GM18519 (cell line): ENCODE results near the gene SLC7A8.

Experiments
- ATAC-seq: cut with Tn5 transposase; IDR thresholded peaks from one replicate; pipeline ENCODE4 v1.9.1; 2021; ENCODE audit warnings: mild to moderate bottlenecking, moderate library complexity; ENCODE audit not compliant: unreplicated experiment, low FRiP score

Gene SLC7A8

DNA sequence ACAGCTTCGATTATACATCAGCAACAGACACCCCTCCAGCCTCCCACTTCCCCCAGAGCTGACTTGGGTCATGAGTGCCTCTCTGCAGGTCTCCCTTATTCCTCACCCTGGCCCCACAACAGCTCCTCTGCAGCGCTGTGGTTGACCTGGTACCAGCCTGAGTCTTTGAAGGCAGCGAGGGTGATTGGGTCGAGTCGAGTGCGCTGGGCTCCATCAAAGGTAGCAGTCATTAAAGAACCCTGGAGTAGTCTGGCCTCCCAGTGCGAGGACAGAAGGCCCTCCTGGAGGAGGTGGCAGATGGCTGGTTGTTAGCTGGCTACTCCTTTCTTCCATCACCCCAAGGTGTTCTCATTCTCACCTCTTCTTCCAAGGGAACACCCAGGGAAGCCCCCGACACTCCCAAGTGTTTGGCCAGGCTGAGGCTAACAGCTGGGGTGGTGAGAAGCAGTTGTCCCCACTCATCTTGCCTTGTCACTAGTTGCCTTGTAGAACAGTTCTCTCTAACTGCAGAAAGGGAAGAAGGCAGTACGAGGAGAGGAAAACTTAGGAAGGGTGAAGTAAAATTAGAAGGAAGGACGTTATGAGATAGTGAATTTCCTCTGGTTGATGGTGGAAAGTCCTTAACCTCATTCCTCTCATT is 81.4 kb downstream of the SLC7A8 start:
- ATAC-seq: no peak

GRCh38 chr14:23101213-23101970 is 82.1 kb downstream of the SLC7A8 start:
- ATAC-seq: no peak

DNA sequence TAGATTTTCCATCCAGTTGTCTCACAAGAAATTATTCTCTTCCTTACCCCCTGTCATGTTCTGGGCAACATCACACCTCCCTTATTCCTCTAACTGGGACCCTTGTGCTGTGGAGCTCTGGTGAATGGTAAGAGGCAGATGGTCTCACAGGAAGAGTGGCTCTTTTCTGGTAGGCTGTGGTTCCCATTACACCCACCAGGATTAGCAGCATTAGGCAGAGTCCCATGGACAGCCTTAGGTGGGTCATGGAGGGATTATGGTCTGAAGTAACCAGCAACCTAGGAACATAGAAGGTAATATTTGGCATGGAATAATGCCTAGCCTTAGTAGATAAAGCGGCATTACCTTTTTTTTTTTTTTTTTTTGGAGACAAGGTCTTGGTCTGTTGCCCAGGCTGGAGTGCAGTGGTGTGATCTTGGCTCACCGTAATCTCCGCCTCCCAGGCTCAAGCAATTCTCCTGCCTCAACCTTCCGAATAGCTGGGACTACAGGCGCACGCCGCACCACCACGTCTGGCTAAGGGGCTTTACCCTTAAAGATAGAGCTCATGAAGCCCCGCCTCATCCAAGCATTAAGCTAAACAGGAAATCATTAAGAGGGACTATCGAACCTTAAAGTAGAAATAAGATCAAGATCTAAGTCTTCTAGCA is 84.1 kb downstream of the SLC7A8 start:
- ATAC-seq: no peak

GRCh38 chr14:23097786-23098185 is 85.7 kb downstream of the SLC7A8 start:
- no peak for ATAC-seq

DNA sequence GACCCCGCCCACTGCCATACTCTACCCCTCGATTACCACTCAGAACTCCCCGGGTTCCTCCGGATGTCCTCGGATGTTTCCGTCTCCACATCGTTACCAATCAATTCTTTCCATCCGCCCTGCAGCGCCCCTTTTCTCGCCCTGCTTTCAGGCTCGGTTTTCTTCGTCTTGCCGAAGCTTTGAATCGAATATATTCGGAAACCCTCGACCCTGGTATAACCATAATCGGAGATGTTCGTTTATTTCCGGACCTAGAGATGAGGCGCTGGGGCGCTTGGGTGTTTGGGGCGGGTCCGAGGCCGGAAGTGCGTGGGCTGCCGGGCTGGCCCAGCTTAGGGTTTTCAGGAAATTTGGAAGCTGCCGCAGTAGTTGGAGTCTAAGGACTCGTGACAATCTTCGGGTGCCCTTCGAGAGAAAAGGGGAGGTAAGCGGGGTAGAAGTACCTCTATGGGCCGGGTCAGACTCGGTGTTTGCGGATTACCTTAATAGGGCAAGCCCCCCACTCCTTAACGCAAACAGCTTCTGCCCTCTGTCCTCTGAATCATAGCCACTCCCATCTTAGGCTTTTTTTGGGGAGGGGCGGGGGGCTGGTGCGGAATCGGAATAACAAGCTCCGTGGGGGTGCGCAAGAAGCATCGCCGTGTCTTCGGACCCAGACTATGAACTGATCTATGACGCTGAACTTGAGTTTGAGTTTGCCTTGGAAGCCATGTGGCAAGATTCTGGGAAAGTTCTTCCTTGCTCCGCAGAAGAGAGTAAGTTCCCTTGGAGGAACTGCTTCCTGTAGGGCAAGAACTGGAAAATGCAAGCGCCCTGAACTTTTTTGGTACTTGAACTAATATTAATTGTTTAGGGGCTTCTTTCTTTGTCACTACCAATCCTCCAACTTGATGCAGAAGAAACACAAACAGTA is 88.0 kb downstream of the SLC7A8 start, which contains the start of gene C14orf119:
Gene C14orf119, plus strand, starts transcription at position 310 of the 913 bp plus-strand sequence. CDS start 2,154 bp downstream, outside the sequence.
- ATAC-seq: peak; percentile 91

DNA sequence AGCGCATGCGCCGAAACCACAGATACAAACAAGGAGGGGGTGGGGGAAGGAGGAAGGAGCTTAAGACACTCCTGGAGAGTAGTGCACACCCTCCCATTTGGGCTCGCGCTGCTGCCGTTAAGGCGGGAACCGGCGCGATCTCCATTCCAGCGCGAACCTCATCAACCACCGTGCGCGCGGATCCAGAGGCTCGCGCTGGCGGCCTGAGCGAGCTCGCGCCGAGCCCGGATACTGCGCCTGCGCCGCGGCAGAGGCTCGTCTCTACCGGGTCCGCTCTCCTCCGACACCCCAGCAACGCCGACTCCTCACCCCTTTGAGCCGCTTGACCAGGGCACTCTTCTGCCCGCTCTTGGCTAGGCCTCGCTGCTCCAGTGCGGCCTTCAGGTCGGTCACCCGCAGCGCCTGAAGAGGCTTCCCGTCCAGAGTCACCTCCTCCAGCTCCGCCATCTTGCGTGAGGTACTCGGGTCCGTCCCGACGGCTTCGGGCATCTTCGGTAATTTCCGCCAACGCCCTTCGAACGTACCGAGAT is 88.7 kb downstream of the SLC7A8 start, which contains the start of gene ACIN1:
Gene ACIN1, minus strand, starts transcription at position 471 of the 530 bp plus-strand sequence. Its CDS starts 24 bp downstream, at position 447.
- peak; percentile 13 for ATAC-seq

- ATAC-seq: peak; percentile 8
Measured at GRCh38 chr14:23093991-23094665, 89.3 kb downstream of the SLC7A8 start.

DNA sequence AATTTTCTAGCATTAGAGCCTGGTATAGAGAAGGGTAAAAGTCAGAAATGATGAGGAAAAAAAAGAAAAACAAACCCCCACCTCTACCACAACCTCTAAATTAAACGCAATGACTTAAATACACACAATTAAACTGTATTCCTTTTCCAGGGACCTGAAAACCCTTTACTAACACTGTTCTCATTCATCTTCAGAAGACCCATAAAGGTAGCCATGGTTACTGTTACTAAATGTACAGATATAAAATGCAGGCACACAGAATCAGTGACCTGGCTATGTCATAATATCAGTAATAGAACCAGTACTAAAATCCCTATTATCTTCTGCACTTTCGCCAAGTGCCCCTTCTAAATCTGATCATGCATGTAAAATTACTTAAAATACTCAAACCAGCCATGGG is 89.9 kb downstream of the SLC7A8 start:
- no peak for ATAC-seq

- no peak for ATAC-seq
Measured at GRCh38 chr14:23093104-23093503, 90.4 kb downstream of the SLC7A8 start.

GRCh38 chr14:23091294-23092225 is 91.9 kb downstream of the SLC7A8 start:
- no peak for ATAC-seq

DNA sequence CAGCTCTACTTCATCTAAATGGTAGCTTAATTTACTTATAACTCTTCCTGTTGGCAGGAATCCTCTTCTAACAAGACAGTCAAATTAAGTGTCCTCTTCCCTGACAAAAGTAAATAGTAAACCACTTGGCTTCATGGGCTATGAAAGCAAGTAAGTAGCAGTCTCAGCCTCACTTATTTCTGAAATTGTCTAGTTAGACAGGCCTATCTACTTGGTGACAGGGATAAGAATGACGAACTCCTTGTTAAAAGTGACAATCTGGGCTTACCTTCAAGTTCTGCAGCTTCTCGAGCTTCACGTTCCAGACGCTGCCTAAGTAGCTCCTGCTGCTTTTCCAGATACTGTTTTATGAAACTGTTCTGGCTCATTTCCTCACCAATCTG is 93.2 kb downstream of the SLC7A8 start:
- ATAC-seq: no peak

DNA sequence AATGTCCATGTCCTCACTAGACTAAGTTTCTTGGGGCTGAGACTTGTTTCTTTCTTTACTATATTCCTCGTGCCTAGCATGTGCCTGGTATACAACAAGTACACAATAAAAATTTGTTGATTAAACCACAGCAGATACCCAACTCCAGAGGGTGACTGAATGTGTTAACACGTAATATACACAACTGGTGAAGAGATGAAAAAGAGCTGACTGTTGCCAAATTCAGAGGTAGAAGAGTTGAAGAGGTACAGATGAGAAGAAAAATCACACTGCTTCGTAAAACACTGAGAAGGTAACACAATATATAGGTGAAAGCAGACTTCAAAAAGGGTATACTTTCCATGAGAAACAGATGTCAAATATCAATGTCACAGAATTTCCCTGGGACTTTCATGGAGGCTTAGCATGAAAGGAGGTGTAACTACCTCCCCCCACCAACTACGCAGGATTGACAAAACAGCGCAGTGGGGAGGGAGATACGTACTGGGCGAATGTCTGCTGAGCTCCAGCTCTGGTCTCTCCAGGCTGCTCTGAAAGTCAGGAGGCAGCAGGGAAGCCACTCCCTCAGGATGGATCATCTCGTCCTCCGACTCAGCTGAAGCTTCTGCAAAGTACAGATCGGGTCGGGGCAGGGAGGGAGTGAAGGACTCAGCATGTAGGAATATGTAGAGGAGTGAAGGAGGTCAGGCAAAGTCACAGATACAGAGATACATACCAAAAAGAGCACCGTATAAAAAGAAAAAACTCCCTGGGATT is 93.8 kb downstream of the SLC7A8 start:
- ATAC-seq: no peak

DNA sequence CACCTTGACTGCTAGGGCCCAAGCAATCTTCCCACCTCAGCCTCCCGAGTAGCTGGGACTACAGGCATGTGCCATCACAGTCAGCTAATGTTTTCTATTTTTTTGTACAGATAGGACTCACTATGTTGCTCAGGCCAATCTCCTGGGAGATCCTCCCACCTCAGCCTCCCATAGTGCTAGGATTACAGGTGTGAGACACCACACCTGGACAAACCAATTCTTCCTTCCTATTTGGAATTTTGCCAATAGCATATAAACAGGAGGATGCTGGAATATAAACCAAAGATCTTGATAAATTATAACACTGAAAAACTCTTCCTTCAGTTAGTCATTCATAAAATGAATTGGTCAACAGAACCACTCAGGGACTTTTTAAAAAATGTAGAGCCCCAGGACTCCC is 96.9 kb downstream of the SLC7A8 start:
- no peak for ATAC-seq

- ATAC-seq: no peak
Measured at GRCh38 chr14:23085458-23085857, 98.0 kb downstream of the SLC7A8 start.

DNA sequence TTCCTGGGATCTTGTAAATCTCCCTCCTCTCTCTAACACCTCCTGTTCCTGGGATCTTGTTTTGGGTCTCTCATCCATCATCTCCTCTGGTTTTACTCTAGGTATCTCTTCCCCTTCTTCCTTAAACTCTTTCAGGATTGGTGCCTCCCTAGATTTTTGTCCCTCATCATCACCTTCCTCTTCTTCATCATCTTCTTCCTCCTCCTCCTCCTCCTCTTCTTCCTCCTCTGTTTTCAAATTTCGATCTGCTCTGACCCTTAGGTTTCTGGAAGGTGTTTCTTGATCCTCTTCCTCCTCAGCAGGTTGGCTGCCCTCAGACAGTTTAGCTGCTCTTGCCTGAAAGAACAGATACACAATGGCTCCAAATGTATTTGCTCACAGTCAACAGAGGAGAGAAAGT is 103.0 kb downstream of the SLC7A8 start:
- ATAC-seq: no peak

DNA sequence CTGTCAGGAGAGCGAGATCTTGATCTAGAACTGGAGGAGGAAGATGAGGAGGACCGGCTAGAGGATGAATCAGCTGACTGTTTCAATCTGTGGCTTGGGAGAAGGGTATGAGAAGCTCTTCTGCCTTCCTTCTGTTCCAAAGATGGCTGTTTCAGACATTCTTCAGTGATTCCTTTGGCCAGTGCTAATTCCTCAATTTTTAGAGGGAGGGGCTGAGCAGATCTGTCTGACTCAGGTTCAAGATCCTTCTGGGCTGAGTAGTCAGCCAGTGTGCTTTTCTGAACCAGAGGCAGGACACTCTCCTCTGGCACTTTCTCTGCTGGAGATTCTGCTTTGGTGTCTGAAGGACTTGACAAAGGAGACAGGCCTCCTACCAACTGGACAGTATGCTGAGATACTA is 103.7 kb downstream of the SLC7A8 start:
- ATAC-seq: no peak

DNA sequence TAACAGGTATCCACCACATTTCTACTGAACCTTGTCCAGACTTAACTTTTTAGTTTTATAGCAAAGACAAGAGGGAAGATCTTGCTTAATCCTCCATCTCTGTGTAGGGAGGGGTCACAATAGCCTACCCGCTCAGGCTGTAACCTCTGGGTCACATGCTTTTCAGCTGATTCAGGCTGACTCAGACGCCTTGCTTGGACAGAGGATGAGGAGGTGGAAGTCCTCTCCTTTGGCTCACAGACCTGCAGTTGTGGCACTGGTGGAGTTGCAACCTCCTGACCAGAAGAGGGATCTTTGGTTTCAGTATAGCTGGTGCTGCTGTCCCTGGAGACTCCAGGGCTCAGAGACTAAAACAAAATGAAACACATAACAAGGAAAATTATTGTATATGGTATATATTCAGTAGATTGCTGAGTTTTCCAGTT is 104.8 kb downstream of the SLC7A8 start:
- ATAC-seq: no peak

DNA sequence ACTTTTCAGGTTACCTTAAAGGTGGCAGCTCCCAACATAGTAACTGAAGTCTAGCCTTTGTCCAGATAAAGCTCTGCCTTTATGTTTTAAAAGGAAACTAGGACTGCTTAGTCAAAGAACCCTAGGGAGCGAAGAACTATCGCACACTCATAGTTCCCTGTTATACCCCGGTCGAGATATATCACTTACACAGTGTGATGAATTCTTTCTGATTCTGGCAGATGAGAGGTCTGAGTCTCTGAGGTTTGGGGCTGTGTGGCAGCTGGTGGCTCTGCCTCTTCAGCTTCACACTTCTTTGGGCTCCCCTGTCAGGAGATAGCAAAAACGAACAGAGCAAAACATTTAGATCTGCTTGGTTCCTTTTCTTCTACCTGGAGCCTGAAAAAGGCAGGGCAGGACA is 105.5 kb downstream of the SLC7A8 start:
- no peak for ATAC-seq
